Motor neuron (in vitro differentiated cells): ENCODE data around the gene GAS6. TPM values are rescaled to one million over a fixed set of nuclear protein-coding genes. Genes with fewer than 3 reads are reported as not detected.

Experiments used
- ATAC-seq, 8 experiments: fragments of 200-7000 bp; cut with Tn5 transposase; replicated peaks in 6 of 8; 2 replicates each; pipeline ENCODE4 v1.8.0; 2021; ENCODE audit warnings: mild to moderate bottlenecking in 8 of 8, moderate library complexity in 8 of 8
- H3K27ac ChIP-seq, 2 donors: fragments of 250-450 bp; sonication (Bioruptor Pico); 2 replicates each; pipeline ENCODE4 v1.9.0; 2021; ENCODE audit warnings: antibody characterized with exemption in 2 of 2, mild to moderate bottlenecking in 2 of 2, moderate library complexity in 1 of 2
- H3K4me1 ChIP-seq, 2 donors: fragments of 250-450 bp; sonication (Bioruptor Pico); replicated peaks in 1 of 2; 2 replicates each; pipeline ENCODE4 v1.6.1; 2021; ENCODE audit warnings: antibody characterized with exemption in 2 of 2, mild to moderate bottlenecking in 2 of 2, moderate library complexity in 1 of 2
- H3K4me3 ChIP-seq, 5 donors: fragments of 250-450 bp; sonication (Bioruptor Pico); 2 replicates each; pipeline ENCODE4 v1.9.0; 2021; ENCODE audit warnings: antibody characterized with exemption in 5 of 5, mild to moderate bottlenecking in 5 of 5, moderate library complexity in 4 of 5
- WGBS, 10 experiments: fragments of 450-650 bp; shearing (Covaris generic); methylation state at CpG; one replicate each; pipeline ENCODE4 v1.0.0; 2022; 5-methylcytosine and 5-hydroxymethylcytosine counted together
- in situ Hi-C, 9 experiments: fragments of 400-800 bp; cut with MboI; loops; one replicate each; pipeline ENCODE4 v1.15.0; 2021; ENCODE audit warnings: low sequenced_read_pairs in 9 of 9, low pct_unique_long_range_greater_than_20kb in 2 of 9; ENCODE audit not compliant: unreplicated experiment in 9 of 9
- total RNA-seq, 8 experiments: library from RNA; unstranded; fragments of 300-600 nt; gene quantifications; 2 replicates each; pipeline versions ENCODE4 v1.2.3 to v1.2.4, GENCODE V29; 2022

Gene GAS6
- total RNA-seq, 8 experiments from 2014 or later, result 3.7 to 37.8 (median 6.8) TPM

DNA sequence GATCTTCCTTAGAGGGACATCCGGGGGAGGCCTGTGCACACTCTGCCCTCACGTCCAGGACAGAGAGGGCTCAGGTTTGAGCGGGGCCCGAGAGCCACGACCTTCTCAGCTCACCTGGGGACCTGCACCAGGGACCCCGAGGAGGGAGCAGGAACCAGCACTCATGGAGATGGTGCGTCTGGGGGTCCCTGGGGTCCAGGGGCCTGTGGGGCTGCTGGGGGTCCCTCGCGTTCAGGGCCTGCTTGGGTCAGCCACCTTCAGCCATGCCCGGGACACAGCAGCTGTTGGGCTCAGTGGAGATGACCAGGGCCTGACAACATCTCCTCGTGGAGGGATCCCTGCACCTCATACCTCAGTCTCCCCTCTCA, 57.8 kb downstream of the GAS6 start:
- in situ Hi-C loops, result no loop called here
- Histone ChIP-seq H3K4me3 (no peak overlapping the region), H3K4me1 (peaks cover 8 to 17% of the 10 kb centered on the region in 2 donors), H3K27ac (no peak overlapping the region)
- ATAC-seq, result no peak
- WGBS, 10 experiments, result 80 to 90% methylated on average over 1 to 2 of the region's 11 CpGs; no CpG with 5 or more reads in 8 of the 10 experiments

DNA sequence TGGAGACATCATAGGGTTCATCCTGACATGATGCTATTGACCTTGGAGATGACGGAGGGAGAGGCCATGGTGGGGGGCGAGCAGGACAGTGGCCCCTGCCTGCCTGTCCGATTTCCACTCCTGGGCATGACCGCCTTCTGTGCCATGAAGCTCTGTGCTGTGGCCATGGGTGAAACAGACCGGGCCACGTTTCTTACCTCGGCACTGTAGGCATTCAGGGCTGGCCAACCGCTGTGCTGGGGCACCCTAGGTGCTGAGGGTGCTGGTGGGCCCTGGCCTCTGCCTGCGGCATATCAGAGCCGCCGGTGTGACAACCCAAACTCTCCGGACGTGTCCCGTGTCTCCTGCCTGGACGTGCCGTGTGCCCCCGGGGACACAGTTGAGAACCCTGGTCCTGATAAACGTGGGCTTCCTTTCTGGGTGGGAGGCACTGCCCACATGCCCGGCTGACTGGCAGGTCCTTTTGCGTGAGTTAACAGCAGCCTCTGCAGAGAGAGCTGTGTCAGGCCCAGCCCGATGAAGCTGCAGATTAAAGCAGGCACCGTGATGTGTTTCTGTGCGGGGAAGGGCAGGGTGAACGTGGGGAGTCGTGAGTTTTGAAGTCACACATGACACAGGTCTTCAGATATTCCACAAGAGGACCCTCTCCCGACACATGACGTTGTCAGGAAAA, 58.3 kb downstream of the GAS6 start:
- 80 to 100% (median 100%) methylated on average over 1 to 5 of the region's 27 CpGs; no CpG with 5 or more reads in 5 of the 10 experiments for WGBS, 10 experiments
- ATAC-seq, result no peak
- H3K4me1 ChIP-seq, result peaks cover 8 to 17% of the 10 kb centered on the region in 2 donors

GRCh38 chr13:113804703-113805430, 59.0 kb downstream of the GAS6 start:
- in situ Hi-C loops, result no loop called here
- H3K4me1 ChIP-seq, result peaks cover 8 to 21% of the 10 kb centered on the region in 2 donors
- WGBS, 10 experiments, result 80 to 100% (median 85%) methylated on average over 2 to 4 of the region's 39 CpGs; no CpG with 5 or more reads in 7 of the 10 experiments
- H3K4me3 ChIP-seq, result no peak overlapping the region
- ATAC-seq, result no peak
- no peak overlapping the region for H3K27ac ChIP-seq

More for the DNA sequence above, 58.3 kb downstream of the GAS6 start:
- no peak overlapping the region for H3K4me3 ChIP-seq
- H3K27ac ChIP-seq, result no peak overlapping the region
- in situ Hi-C loops, result no loop called here

- Histone ChIP-seq H3K27ac (no peak overlapping the region), H3K4me3 (no peak overlapping the region), H3K4me1 (peaks cover 12 to 25% of the 10 kb centered on the region in 2 donors)
- ATAC-seq, result no peak
- in situ Hi-C loops, result no loop called here
- 75 to 100% (median 90%) methylated on average over 1 to 4 of the region's 34 CpGs; no CpG with 5 or more reads in 7 of the 10 experiments for WGBS, 10 experiments
Measured at GRCh38 chr13:113804017-113804702, 59.7 kb downstream of the GAS6 start.

GRCh38 chr13:113803409-113804016, 60.4 kb downstream of the GAS6 start:
- 60 to 96% methylated on average over 1 to 5 of the region's 32 CpGs; no CpG with 5 or more reads in 8 of the 10 experiments for WGBS, 10 experiments
- Histone ChIP-seq H3K4me3 (no peak overlapping the region), H3K4me1 (peaks cover 12 to 25% of the 10 kb centered on the region in 2 donors), H3K27ac (no peak overlapping the region)
- no peak for ATAC-seq
- in situ Hi-C loops, result no loop called here

- no peak overlapping the region for H3K4me3 ChIP-seq
- 100% methylated on average over 1 of the region's 25 CpGs; no CpG with 5 or more reads in 9 of the 10 experiments for WGBS, 10 experiments
- peaks cover 12 to 25% of the 10 kb centered on the region in 2 donors for H3K4me1 ChIP-seq
- in situ Hi-C loops, result no loop called here
- no peak for ATAC-seq
- H3K27ac ChIP-seq, result no peak overlapping the region
Measured at GRCh38 chr13:113802761-113803160, 61.1 kb downstream of the GAS6 start.

DNA sequence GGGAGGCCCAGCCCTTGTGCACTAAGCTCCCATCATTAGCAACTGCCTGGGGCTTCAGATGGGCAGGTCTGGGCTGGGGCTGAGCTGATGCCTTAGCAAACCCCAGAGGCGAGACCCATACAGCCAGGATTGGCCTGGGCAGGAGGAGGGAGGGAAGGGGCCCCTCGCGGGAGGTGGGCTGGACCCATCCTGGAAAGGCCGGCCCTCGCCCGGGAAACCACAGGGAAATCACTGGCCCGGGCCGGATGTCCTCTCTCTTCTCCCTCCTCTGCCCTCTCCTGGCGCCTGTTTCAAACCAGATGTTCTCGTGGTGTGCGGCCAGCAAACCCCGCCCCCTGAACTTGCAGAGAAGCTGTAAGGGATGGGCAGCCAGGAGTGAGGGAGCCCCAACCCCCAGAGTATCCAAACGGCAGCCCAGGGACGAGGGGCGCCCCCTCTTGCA, 61.8 kb downstream of the GAS6 start:
- H3K4me1 ChIP-seq, result peaks cover 15 to 25% of the 10 kb centered on the region in 2 donors
- H3K27ac ChIP-seq, result peak overlapping the region in 1 of 2 donors; percentile 33
- in situ Hi-C loops, result no loop called here
- no peak overlapping the region for H3K4me3 ChIP-seq
- WGBS, 10 experiments, result no CpG with 5 or more reads among the region's 15 CpGs
- ATAC-seq, result peak; percentile 87 to 98 (median 92)

DNA sequence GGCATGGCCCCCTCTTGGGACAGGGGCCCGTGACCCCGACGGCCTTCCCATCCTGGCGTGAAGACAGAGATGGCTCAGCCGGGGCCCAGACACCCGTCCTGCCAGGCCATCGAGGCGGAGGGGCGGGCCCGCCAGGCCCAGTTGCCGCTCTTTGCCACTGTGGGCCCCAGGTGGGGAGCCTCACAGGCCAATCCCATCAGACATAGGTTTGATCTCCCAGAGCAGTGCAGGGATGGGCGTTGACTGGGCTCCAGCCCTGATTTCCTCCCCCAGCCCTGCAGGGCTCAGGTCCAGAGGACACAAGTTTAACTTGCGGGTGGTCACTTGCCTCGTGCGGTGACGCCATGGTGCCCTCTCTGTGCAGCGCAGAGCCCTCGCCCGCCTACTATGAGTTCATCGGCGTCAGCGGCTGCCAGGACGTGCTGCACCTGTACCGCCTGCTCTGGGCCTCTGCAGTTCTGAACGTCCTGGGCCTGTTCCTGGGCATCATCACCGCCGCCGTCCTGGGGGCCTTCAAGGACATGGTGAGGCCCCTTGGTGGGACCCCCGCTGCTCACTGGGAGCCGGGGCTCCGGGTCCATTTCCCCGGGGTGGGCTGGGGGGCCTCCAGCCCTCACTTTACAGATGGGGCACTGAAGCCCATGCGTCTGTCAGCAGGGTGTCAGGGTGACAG, 62.5 kb downstream of the GAS6 start:
- Histone ChIP-seq H3K4me3 (no peak overlapping the region), H3K27ac (peak overlapping the region in 1 of 2 donors; percentile 33), H3K4me1 (peaks cover 22 to 32% of the 10 kb centered on the region in 2 donors)
- ATAC-seq, result no peak
- in situ Hi-C loops, result no loop called here
- WGBS, 10 experiments, result 80 to 100% (median 100%) methylated on average over 1 to 2 of the region's 33 CpGs; no CpG with 5 or more reads in 7 of the 10 experiments

- WGBS, 10 experiments, result 60% methylated on average over 1 of the region's 10 CpGs; no CpG with 5 or more reads in 9 of the 10 experiments
- no peak for ATAC-seq
- Histone ChIP-seq H3K4me1 (peaks cover 22 to 34% of the 10 kb centered on the region in 2 donors), H3K27ac (no peak overlapping the region), H3K4me3 (no peak overlapping the region)
- in situ Hi-C loops, result no loop called here
Measured at GRCh38 chr13:113800576-113800926, 63.3 kb downstream of the GAS6 start.

GRCh38 chr13:113798200-113798811, 65.6 kb downstream of the GAS6 start:
- in situ Hi-C loops, result no loop called here
- Histone ChIP-seq H3K27ac (no peak overlapping the region), H3K4me3 (no peak overlapping the region), H3K4me1 (peaks cover 22 to 34% of the 10 kb centered on the region in 2 donors)
- ATAC-seq, result no peak
- WGBS, 10 experiments, result 3 to 71% (median 63%) methylated on average over 1 to 2 of the region's 2 CpGs

GRCh38 chr13:113796964-113797676, 66.8 kb downstream of the GAS6 start:
- no peak for ATAC-seq
- H3K27ac ChIP-seq, result peak overlapping the region in 1 of 2 donors; percentile 14
- in situ Hi-C loops, result no loop called here
- WGBS, 10 experiments, result 65 to 93% (median 83%) methylated on average over 1 to 10 of the region's 30 CpGs; no CpG with 5 or more reads in 3 of the 10 experiments
- H3K4me1 ChIP-seq, result peaks cover 20 to 28% of the 10 kb centered on the region in 2 donors
- H3K4me3 ChIP-seq, result no peak overlapping the region
